Stimulated activated CD4-positive, alpha-beta T cell treated with anti-CD3 and anti-CD28 coated beads, Interleukin-12 subunit alpha, Interleukin-12 subunit beta, amount 100 ng/mL, for 4 hours (primary cell): ENCODE data around the gene TUBB1.

Experiments used
- DNase-seq: peaks from one replicate; pipeline ENCODE4 v3.0.0-alpha.2; 2020

TUBB1 gene

GRCh38 chr20:58990651-58991445, 28.4 kb upstream of the TUBB1 start:
- no peak for DNase-seq

- no peak for DNase-seq
Measured at GRCh38 chr20:58991715-58992114, 27.5 kb upstream of the TUBB1 start.

GRCh38 chr20:58992911-58993310, 26.3 kb upstream of the TUBB1 start:
- DNase-seq: no peak

- no peak for DNase-seq
Measured at GRCh38 chr20:58993332-58994248, 25.6 kb upstream of the TUBB1 start.

- DNase-seq: no peak
Measured at GRCh38 chr20:58994390-58995159, 24.7 kb upstream of the TUBB1 start.

- DNase-seq: no peak
Measured at GRCh38 chr20:58995461-58996225, 23.6 kb upstream of the TUBB1 start.

GRCh38 chr20:58996226-58996611, 23.0 kb upstream of the TUBB1 start:
- DNase-seq: no peak

GRCh38 chr20:58997141-58997770, 22.0 kb upstream of the TUBB1 start:
- DNase-seq: no peak

- no peak for DNase-seq
Measured at GRCh38 chr20:58998656-58999055, 20.6 kb upstream of the TUBB1 start.

GRCh38 chr20:59000326-59000725, 18.9 kb upstream of the TUBB1 start:
- DNase-seq: no peak

GRCh38 chr20:59001068-59001448, 18.2 kb upstream of the TUBB1 start:
- no peak for DNase-seq

GRCh38 chr20:59001449-59002171, 17.6 kb upstream of the TUBB1 start:
- DNase-seq: no peak

GRCh38 chr20:59002388-59002787, 16.8 kb upstream of the TUBB1 start:
- DNase-seq: no peak

- DNase-seq: no peak
Measured at GRCh38 chr20:59002874-59003399, 16.3 kb upstream of the TUBB1 start.

- DNase-seq: no peak
Measured at GRCh38 chr20:59003836-59004492, 15.3 kb upstream of the TUBB1 start.

GRCh38 chr20:59004493-59004762, 14.8 kb upstream of the TUBB1 start:
- DNase-seq: peak; percentile 39

- DNase-seq: no peak
Measured at GRCh38 chr20:59004763-59005522, 14.3 kb upstream of the TUBB1 start.

- no peak for DNase-seq
Measured at GRCh38 chr20:59005523-59006166, 13.6 kb upstream of the TUBB1 start.

- no peak for DNase-seq
Measured at GRCh38 chr20:59006167-59006863, 12.9 kb upstream of the TUBB1 start.
